PC-3 (cell line): Measurements from ENCODE around the gene PRUNE1. TPM values are rescaled to one million over a fixed set of nuclear protein-coding genes. Genes with fewer than 3 reads are reported as not detected.

Source experiments
- ATAC-seq: fragments of 200-7000 bp; cut with Tn5 transposase; 2 replicates; pipeline ENCODE4 v1.9.1; 2020; ENCODE audit warnings: mild to moderate bottlenecking, moderate library complexity
- BruUV-seq: library from RNA; stranded (reverse); fragments of 400-500 nt; replicated peaks from 2 replicates; lab custom pipeline; 2021; lab: Mats Ljungman, UMichigan
- CTCF ChIA-PET: fragments of 300-600 bp; sonication (Branson Sonifier 250); formaldehyde crosslinking; loops from one replicate; lab custom pipeline; 2022; ENCODE audit warnings: antibody characterized with exemption; lab: Charles Lee
- POLR2A ChIA-PET: fragments of 300-600 bp; sonication (Branson Sonifier 250); formaldehyde crosslinking; loops from one replicate; lab custom pipeline; 2022; ENCODE audit warnings: antibody characterized with exemption; ENCODE audit not compliant: unreplicated experiment; lab: Charles Lee
- DNase-seq: peaks from one replicate; pipeline ENCODE4 v3.0.0-alpha.2; 2015
- H2AFZ ChIP-seq: fragments of 300-600 bp; sonication (generic); 2 replicates; pipeline ENCODE4 v1.6.0; 2016; ENCODE audit warnings: antibody characterized with exemption, low read length
- H3F3A ChIP-seq: fragments of 300-600 bp; sonication (generic); one replicate; pipeline ENCODE4 v1.6.0; 2017; ENCODE audit warnings: antibody characterized with exemption, low read length, control low read depth, mild to moderate bottlenecking; ENCODE audit not compliant: unreplicated experiment
- H3K27ac ChIP-seq: fragments of 300-600 bp; sonication (generic); 2 replicates; pipeline ENCODE4 v1.5.1; 2016; ENCODE audit warnings: mild to moderate bottlenecking, low read length
- H3K27me3 ChIP-seq: fragments of 300-600 bp; sonication (generic); 2 replicates; pipeline ENCODE4 v1.6.1; 2016; ENCODE audit warnings: low read length, mixed read lengths
- H3K36me3 ChIP-seq: fragments of 300-600 bp; sonication (generic); 2 replicates; pipeline ENCODE4 v1.6.1; 2016; ENCODE audit warnings: low read depth, mixed run types, low read length, mixed read lengths
- H3K4me1 ChIP-seq: fragments of 300-600 bp; sonication (generic); 2 replicates; pipeline ENCODE4 v1.5.1; 2016; ENCODE audit warnings: low read length; ENCODE audit not compliant: insufficient read depth
- H3K4me2 ChIP-seq: fragments of 300-600 bp; sonication (generic); 2 replicates; pipeline ENCODE4 v1.6.0; 2016; ENCODE audit warnings: low read length
- H3K4me3 ChIP-seq: fragments of 300-600 bp; sonication (generic); 2 replicates; pipeline ENCODE4 v1.5.1; 2016; ENCODE audit warnings: mild to moderate bottlenecking, low read length, mixed read lengths
- H3K79me2 ChIP-seq: fragments of 300-600 bp; sonication (generic); 2 replicates; pipeline ENCODE4 v1.6.1; 2017; ENCODE audit warnings: low read length, mixed read lengths
- H3K9ac ChIP-seq: fragments of 300-600 bp; sonication (generic); 2 replicates; pipeline ENCODE4 v1.6.0; 2016; ENCODE audit warnings: mild to moderate bottlenecking, low read length
- H3K9me2 ChIP-seq: fragments of 300-600 bp; sonication (generic); replicated peaks from 2 replicates; pipeline ENCODE4 v1.6.1; 2016; ENCODE audit warnings: mixed run types, low read length, mixed read lengths
- H3K9me3 ChIP-seq: fragments of 300-600 bp; sonication (generic); 2 replicates; pipeline ENCODE4 v1.6.1; 2016; ENCODE audit warnings: low read length, mixed read lengths
- H4K20me1 ChIP-seq: fragments of 300-600 bp; sonication (generic); 2 replicates; pipeline ENCODE4 v1.6.1; 2016; ENCODE audit warnings: low read length, mixed read lengths
- EZH2 ChIP-seq: fragments of 300-600 bp; sonication (generic); IDR thresholded peaks from one replicate; pipeline ENCODE4 v1.6.1; 2017; ENCODE audit warnings: antibody characterized with exemption, mild to moderate bottlenecking, low read length; ENCODE audit not compliant: unreplicated experiment
- EZH2phosphoT487 ChIP-seq: fragments of 300-600 bp; sonication (generic); IDR thresholded peaks from 2 replicates; pipeline ENCODE4 v1.6.1; 2018; ENCODE audit warnings: mild to moderate bottlenecking, antibody characterized with exemption, low read length, borderline replicate concordance
- intact Hi-C: fragments of 100-400 bp; cut with micrococcal nuclease; formaldehyde crosslinking; loops from 2 replicates; pipeline ENCODE4 v1.9.0; 2023
- total RNA-seq: library from RNA; depleted of rRNA; stranded (reverse); fragments of >200 nt; gene quantifications from 2 replicates; pipeline ENCODE4 v1.2.3, GENCODE V29; 2014
- TF ChIP-seq, protein P1 (sequence below): fragments of 300-600 bp; sonication (generic); conservative IDR thresholded peaks from 2 replicates; pipeline ENCODE4 v1.5.1; 2017; ENCODE audit warnings: antibody characterized with exemption, low read depth, mild to moderate bottlenecking, low read length

PRUNE1 gene
- total RNA-seq, 1 experiment from 2014 or later: 20.3 TPM

DNA sequence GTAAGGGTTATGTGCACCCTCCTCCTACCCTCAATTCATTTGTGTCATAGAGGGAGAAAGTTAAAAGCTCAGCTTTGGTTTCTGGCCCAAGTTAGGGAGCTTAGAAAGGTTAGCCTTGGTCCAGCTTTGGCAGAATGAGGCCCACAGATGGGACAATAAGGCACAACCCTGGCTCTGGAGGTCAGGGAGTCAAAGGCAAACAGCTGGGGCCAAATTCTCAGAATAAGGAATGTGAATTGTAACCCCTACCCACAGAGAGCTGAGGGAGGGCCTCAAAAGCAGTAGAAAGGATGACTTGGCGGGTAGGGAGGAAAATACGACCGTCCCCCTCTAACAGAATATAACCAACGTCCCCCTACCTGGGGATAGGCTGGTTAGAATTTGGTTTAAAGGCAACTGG is 42.6 kb upstream of the PRUNE1 start:
- H3K9me3 ChIP-seq: no peaks in the 10 kb centered on the region
- no peak overlapping the region for H3K4me2 ChIP-seq
- no peak for ATAC-seq
- peaks cover 66% of the 10 kb centered on the region for H3K36me3 ChIP-seq
- no peaks in the 10 kb centered on the region for H3K27me3 ChIP-seq
- H3K79me2 ChIP-seq: peaks cover 27% of the 10 kb centered on the region
- H3K27ac ChIP-seq: no peak overlapping the region
- ChIA-PET CTCF (no interaction called here), POLR2A (no interaction called here)
- no peak for DNase-seq
- H3K4me1 ChIP-seq: peaks cover under 1% of the 10 kb centered on the region; the same call in 1 of the 2 replicates
- no peak overlapping the region for H3K9ac ChIP-seq
- no peak overlapping the region for H3K4me3 ChIP-seq
- intact Hi-C loops: no loop called here
- TSS peak; percentile 32 for BruUV-seq
- H2AFZ ChIP-seq: no peak overlapping the region
- TF ChIP-seq EZH2 (no peak), EZH2phosphoT487 (no peak)
- TF ChIP-seq, protein P1, sequence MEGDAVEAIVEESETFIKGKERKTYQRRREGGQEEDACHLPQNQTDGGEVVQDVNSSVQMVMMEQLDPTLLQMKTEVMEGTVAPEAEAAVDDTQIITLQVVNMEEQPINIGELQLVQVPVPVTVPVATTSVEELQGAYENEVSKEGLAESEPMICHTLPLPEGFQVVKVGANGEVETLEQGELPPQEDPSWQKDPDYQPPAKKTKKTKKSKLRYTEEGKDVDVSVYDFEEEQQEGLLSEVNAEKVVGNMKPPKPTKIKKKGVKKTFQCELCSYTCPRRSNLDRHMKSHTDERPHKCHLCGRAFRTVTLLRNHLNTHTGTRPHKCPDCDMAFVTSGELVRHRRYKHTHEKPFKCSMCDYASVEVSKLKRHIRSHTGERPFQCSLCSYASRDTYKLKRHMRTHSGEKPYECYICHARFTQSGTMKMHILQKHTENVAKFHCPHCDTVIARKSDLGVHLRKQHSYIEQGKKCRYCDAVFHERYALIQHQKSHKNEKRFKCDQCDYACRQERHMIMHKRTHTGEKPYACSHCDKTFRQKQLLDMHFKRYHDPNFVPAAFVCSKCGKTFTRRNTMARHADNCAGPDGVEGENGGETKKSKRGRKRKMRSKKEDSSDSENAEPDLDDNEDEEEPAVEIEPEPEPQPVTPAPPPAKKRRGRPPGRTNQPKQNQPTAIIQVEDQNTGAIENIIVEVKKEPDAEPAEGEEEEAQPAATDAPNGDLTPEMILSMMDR: no peak
- no peaks in the 10 kb centered on the region for H3K9me2 ChIP-seq
- H4K20me1 ChIP-seq: peaks cover under 1% of the 10 kb centered on the region; the same call in 1 of the 2 replicates
- H3F3A ChIP-seq: no peaks in the 10 kb centered on the region

DNA sequence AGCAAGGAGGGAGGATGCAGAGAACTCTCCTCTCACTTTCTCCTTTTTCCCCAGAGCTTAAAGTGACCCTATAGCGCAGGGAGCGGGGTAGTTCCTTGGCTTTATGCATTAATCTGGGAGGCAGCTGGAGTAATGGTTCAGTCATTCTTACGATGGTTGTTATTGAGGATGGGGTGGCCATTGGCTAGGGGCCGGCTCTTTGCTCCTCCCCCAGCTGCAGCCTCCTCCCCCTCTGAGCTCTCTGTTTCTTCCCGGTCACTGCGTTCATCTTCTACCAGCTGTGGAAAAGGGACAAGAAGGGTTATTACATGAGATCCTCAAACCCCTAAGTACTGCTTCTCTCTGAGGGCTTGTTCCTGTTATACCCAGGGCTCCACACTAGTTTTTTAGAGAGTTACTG is 42.2 kb upstream of the PRUNE1 start:
- ChIA-PET POLR2A (no interaction called here), CTCF (no interaction called here)
- Histone ChIP-seq H3K27me3 (no peaks in the 10 kb centered on the region), H4K20me1 (peaks cover 5% of the 10 kb centered on the region; the same call in 1 of the 2 replicates), H3K4me3 (no peak overlapping the region), H3K9me2 (no peaks in the 10 kb centered on the region), H3K9me3 (no peaks in the 10 kb centered on the region), H3K9ac (no peak overlapping the region), H3K4me1 (peaks cover 5% of the 10 kb centered on the region; the same call in 1 of the 2 replicates), H3F3A (no peaks in the 10 kb centered on the region), H2AFZ (no peak overlapping the region), H3K79me2 (peaks cover 31% of the 10 kb centered on the region), H3K4me2 (no peak overlapping the region), H3K36me3 (peaks cover 62% of the 10 kb centered on the region), H3K27ac (no peak overlapping the region)
- DNase-seq (no peak), ATAC-seq (no peak)
- no peak for TF ChIP-seq EZH2phosphoT487
- TF ChIP-seq, protein P1: no peak
- no peak for TF ChIP-seq EZH2
- no TSS peak for BruUV-seq
- intact Hi-C loops: no loop called here

DNA sequence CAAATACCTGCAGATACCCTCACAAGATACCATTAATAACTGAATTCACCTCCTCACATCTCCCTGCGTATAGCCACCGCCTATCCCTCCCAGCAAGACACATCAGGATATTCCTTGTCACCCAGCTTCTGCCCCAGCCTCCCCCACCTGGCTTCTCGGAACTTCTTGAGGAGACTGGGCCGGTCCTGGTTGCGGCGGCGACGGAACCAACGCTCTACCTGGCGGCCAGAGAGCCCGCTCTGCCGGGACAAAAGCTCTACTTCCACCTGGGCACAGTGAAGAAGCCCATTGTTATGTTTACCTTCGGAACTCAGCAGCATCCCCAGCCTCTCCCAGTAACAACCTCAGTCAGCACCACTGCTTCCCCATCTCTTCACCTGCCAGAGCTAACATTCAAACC is 40.3 kb upstream of the PRUNE1 start:
- Histone ChIP-seq H3K4me2 (no peak overlapping the region), H3K4me3 (no peak overlapping the region), H3K9me2 (no peaks in the 10 kb centered on the region), H2AFZ (no peak overlapping the region), H3K27ac (no peak overlapping the region), H4K20me1 (peaks cover 22% of the 10 kb centered on the region), H3K4me1 (peaks cover 24% of the 10 kb centered on the region), H3K27me3 (no peaks in the 10 kb centered on the region), H3K9me3 (no peaks in the 10 kb centered on the region), H3F3A (no peaks in the 10 kb centered on the region), H3K79me2 (peaks cover 50% of the 10 kb centered on the region), H3K36me3 (peaks cover 56% of the 10 kb centered on the region), H3K9ac (no peak overlapping the region)
- ChIA-PET CTCF (no interaction called here), POLR2A (interaction anchor here (0.6 kb wide), 1 partner anchor 11 kb away, joined by 4 read pairs; no protein-coding TSS in a partner anchor)
- no peak for ATAC-seq
- DNase-seq: no peak
- no TSS peak for BruUV-seq
- TF ChIP-seq EZH2 (no peak), EZH2phosphoT487 (no peak)
- TF ChIP-seq, protein P1: no peak
- intact Hi-C loops: no loop called here
